Epithelial cell of prostate (primary cell): ENCODE measurements around the gene SCGB1C2.
A peak's percentile ranks its signal among the peaks of the same experiment; 100 is the strongest.
"Not testable (repeated sequence)": the region's sequence is repeated elsewhere in the genome, so short reads cannot be mapped to it uniquely, and the experiment has no call there.

Experiments
- DNase-seq: peaks from one replicate; pipeline ENCODE4 v3.0.0-alpha.2; 2011; ENCODE audit warnings: low read depth, low spot score
- H3K27ac ChIP-seq: fragments of 450-650 bp; 2 replicates; pipeline ENCODE4 v1.5.1; 2017; ENCODE audit warnings: mild to moderate bottlenecking

The SCGB1C2 gene

GRCh38 chr17:164303-165235 lies 27.2 kb downstream of the SCGB1C2 start:
- H3K27ac ChIP-seq = no peak overlapping the region
- DNase-seq = no peak

GRCh38 chr17:165939-166338 lies 28.6 kb downstream of the SCGB1C2 start:
- no peak for DNase-seq
- H3K27ac ChIP-seq = no peak overlapping the region

- not testable (repeated sequence) for H3K27ac ChIP-seq, DNase-seq
Observed at GRCh38 chr17:168614-169013, 31.2 kb downstream of the SCGB1C2 start.

GRCh38 chr17:170130-170670 lies 32.8 kb downstream of the SCGB1C2 start:
- H3K27ac ChIP-seq = no peak overlapping the region
- DNase-seq = no peak

GRCh38 chr17:171871-172270 lies 34.5 kb downstream of the SCGB1C2 start:
- H3K27ac ChIP-seq = no peak overlapping the region
- DNase-seq = no peak

GRCh38 chr17:172401-172800 lies 35.0 kb downstream of the SCGB1C2 start:
- no peak overlapping the region for H3K27ac ChIP-seq
- DNase-seq = no peak

GRCh38 chr17:173166-173911 lies 36.0 kb downstream of the SCGB1C2 start:
- no peak for DNase-seq
- no peak overlapping the region for H3K27ac ChIP-seq

- DNase-seq = no peak
- no peak overlapping the region for H3K27ac ChIP-seq
Observed at GRCh38 chr17:177155-177554, 39.8 kb downstream of the SCGB1C2 start.

- H3K27ac ChIP-seq = no peak overlapping the region
- no peak for DNase-seq
Observed at GRCh38 chr17:177762-178161, 40.4 kb downstream of the SCGB1C2 start.

GRCh38 chr17:178292-179065 lies 41.1 kb downstream of the SCGB1C2 start:
- DNase-seq = no peak
- no peak overlapping the region for H3K27ac ChIP-seq

- no peak for DNase-seq
- H3K27ac ChIP-seq = no peak overlapping the region
Observed at GRCh38 chr17:179066-179432, 41.7 kb downstream of the SCGB1C2 start.

- H3K27ac ChIP-seq = no peak overlapping the region
- DNase-seq = no peak
Observed at GRCh38 chr17:179781-180380, 42.5 kb downstream of the SCGB1C2 start.

- no peak overlapping the region for H3K27ac ChIP-seq
- no peak for DNase-seq
Observed at GRCh38 chr17:180381-181244, 43.2 kb downstream of the SCGB1C2 start.

GRCh38 chr17:181245-182049 lies 44.1 kb downstream of the SCGB1C2 start, which contains the start of gene DOC2B:
TSS of gene DOC2B (minus strand) at chr17:181650. CDS start at chr17:181479, 171 bp downstream.
- H3K27ac ChIP-seq = no peak within 1 kb of the TSS
- DNase-seq = no peak

GRCh38 chr17:182050-182751 lies 44.8 kb downstream of the SCGB1C2 start:
- H3K27ac ChIP-seq = no peak overlapping the region
- DNase-seq = no peak

- no peak overlapping the region for H3K27ac ChIP-seq
- no peak for DNase-seq
Observed at GRCh38 chr17:183021-183420, 45.7 kb downstream of the SCGB1C2 start.

GRCh38 chr17:185445-186138 lies 48.2 kb downstream of the SCGB1C2 start:
- DNase-seq = peak; percentile 14
- no peak overlapping the region for H3K27ac ChIP-seq
